ENCODE data around the gene MYBBP1A.

- TF ChIP-seq EZH2phosphoT487 (IDR thresholded peaks at IDR 0.05; ENCODE audit: insufficient read depth, low read depth) (no peak), EZH2 (IDR thresholded peaks at IDR 0.05; ENCODE audit: insufficient read depth, poor library complexity, severe bottlenecking) (no peak)
These were observed 27.5 kb upstream of the MYBBP1A start for GRCh38 chr17:4582691-4583090.

All from GM23248 (cell line).